GM10847 (cell line): Measurements from ENCODE around the gene TMEM63B.

Experiments
- POLR2A ChIP-seq: IDR thresholded peaks from 2 replicates; pipeline ENCODE4 v1.6.1; 2011; ENCODE audit not compliant: insufficient read length; ENCODE audit errors: extremely low read depth

TMEM63B gene

GRCh38 chr6:44180886-44181285, 53.5 kb downstream of the TMEM63B start:
- TF ChIP-seq POLR2A, result no peak

- TF ChIP-seq POLR2A, result no peak
Measured at GRCh38 chr6:44182911-44183390, 55.6 kb downstream of the TMEM63B start.

GRCh38 chr6:44183783-44184182, 56.4 kb downstream of the TMEM63B start:
- no peak for TF ChIP-seq POLR2A

GRCh38 chr6:44185953-44186634, 58.7 kb downstream of the TMEM63B start:
- no peak for TF ChIP-seq POLR2A

GRCh38 chr6:44186635-44187025, 59.3 kb downstream of the TMEM63B start:
- TF ChIP-seq POLR2A, result no peak

- TF ChIP-seq POLR2A, result no peak
Measured at GRCh38 chr6:44188819-44189218, 61.5 kb downstream of the TMEM63B start.

- no peak for TF ChIP-seq POLR2A
Measured at GRCh38 chr6:44189257-44189656, 61.9 kb downstream of the TMEM63B start.

- TF ChIP-seq POLR2A, result no peak
Measured at GRCh38 chr6:44190715-44191114, 63.4 kb downstream of the TMEM63B start.

GRCh38 chr6:44192428-44193041, 65.2 kb downstream of the TMEM63B start:
- no peak for TF ChIP-seq POLR2A

- no peak for TF ChIP-seq POLR2A
Measured at GRCh38 chr6:44193307-44193910, 66.1 kb downstream of the TMEM63B start.

- no peak for TF ChIP-seq POLR2A
Measured at GRCh38 chr6:44194326-44194725, 67.0 kb downstream of the TMEM63B start.

- TF ChIP-seq POLR2A, result no peak
Measured at GRCh38 chr6:44198684-44199083, 71.3 kb downstream of the TMEM63B start.

- TF ChIP-seq POLR2A, result no peak
Measured at GRCh38 chr6:44199883-44200282, 72.5 kb downstream of the TMEM63B start.

GRCh38 chr6:44201200-44201599, 73.8 kb downstream of the TMEM63B start:
- TF ChIP-seq POLR2A, result no peak

- no peak for TF ChIP-seq POLR2A
Measured at GRCh38 chr6:44201638-44202303, 74.4 kb downstream of the TMEM63B start.
